Measurements from ENCODE around the gene CLEC2A. TPM values are rescaled to one million over a fixed set of nuclear protein-coding genes. Genes with fewer than 3 reads are reported as not detected.

The CLEC2A gene
- total and polyA plus RNA-seq, 2 experiments from 2014 or later: not detected

- TF ChIP-seq CTCF (conservative IDR thresholded peaks at IDR 0.05; ENCODE audit: low read depth in 2 of 2): no peak
- TF ChIP-seq STAT1 (IDR thresholded peaks at IDR 0.05; ENCODE audit: unreplicated experiment): no peak
These were observed 1.8 kb upstream of the CLEC2A start (continued) for GRCh38 chr12:9933958-9934357.

- no peaks in the 10 kb centered on the region for H3K9me3 Mint-ChIP-seq
- no peaks in the 10 kb centered on the region for H3K4me1 Mint-ChIP-seq
- no peaks in the 10 kb centered on the region for H3K79me2 ChIP-seq (replicated peaks; ENCODE audit: insufficient read depth)
- no peaks in the 10 kb centered on the region for H3F3A ChIP-seq (replicated peaks; ENCODE audit: low read depth)
- ATAC-seq: no peak
- H2AFZ ChIP-seq: no peak overlapping the region
- no peak overlapping the region for H3K27ac ChIP-seq (ENCODE audit: low read depth)
- no peaks in the 10 kb centered on the region for H3K36me3 ChIP-seq (ENCODE audit: insufficient read depth)
- H3K4me1 ChIP-seq (ENCODE audit: insufficient read depth): no peaks in the 10 kb centered on the region
- H3K36me3 Mint-ChIP-seq (ENCODE audit: low read depth): no peaks in the 10 kb centered on the region
- no peak overlapping the region for H3K27ac Mint-ChIP-seq
- H3K4me2 ChIP-seq: no peak overlapping the region
- no peak for DNase-seq (ENCODE audit: low spot score)
- no peaks in the 10 kb centered on the region for H3K9me2 ChIP-seq (ENCODE audit: insufficient read depth)
- H4K20me1 ChIP-seq (replicated peaks; ENCODE audit: insufficient read depth): no peaks in the 10 kb centered on the region
- H3K27me3 Mint-ChIP-seq (ENCODE audit: insufficient read depth, low read depth, poor library complexity): no peaks in the 10 kb centered on the region
- H3K4me3 ChIP-seq: no peak overlapping the region
- no peaks in the 10 kb centered on the region for H3K27me3 ChIP-seq (ENCODE audit: insufficient read depth)
- H3K4me3 Mint-ChIP-seq: no peak overlapping the region
- no peak for TF ChIP-seq CREB1 (CRISPR knock-in tag; IDR thresholded peaks at IDR 0.05; ENCODE audit: low read depth)
- no peak for TF ChIP-seq EZH2 (IDR thresholded peaks at IDR 0.05; ENCODE audit: low read depth, unreplicated experiment)
- TF ChIP-seq ZNF462 (CRISPR knock-in tag; IDR thresholded peaks at IDR 0.05): no peak
- no peak for TF ChIP-seq JUNB (IDR thresholded peaks at IDR 0.05; ENCODE audit: unreplicated experiment)
- TF ChIP-seq, protein P1, sequence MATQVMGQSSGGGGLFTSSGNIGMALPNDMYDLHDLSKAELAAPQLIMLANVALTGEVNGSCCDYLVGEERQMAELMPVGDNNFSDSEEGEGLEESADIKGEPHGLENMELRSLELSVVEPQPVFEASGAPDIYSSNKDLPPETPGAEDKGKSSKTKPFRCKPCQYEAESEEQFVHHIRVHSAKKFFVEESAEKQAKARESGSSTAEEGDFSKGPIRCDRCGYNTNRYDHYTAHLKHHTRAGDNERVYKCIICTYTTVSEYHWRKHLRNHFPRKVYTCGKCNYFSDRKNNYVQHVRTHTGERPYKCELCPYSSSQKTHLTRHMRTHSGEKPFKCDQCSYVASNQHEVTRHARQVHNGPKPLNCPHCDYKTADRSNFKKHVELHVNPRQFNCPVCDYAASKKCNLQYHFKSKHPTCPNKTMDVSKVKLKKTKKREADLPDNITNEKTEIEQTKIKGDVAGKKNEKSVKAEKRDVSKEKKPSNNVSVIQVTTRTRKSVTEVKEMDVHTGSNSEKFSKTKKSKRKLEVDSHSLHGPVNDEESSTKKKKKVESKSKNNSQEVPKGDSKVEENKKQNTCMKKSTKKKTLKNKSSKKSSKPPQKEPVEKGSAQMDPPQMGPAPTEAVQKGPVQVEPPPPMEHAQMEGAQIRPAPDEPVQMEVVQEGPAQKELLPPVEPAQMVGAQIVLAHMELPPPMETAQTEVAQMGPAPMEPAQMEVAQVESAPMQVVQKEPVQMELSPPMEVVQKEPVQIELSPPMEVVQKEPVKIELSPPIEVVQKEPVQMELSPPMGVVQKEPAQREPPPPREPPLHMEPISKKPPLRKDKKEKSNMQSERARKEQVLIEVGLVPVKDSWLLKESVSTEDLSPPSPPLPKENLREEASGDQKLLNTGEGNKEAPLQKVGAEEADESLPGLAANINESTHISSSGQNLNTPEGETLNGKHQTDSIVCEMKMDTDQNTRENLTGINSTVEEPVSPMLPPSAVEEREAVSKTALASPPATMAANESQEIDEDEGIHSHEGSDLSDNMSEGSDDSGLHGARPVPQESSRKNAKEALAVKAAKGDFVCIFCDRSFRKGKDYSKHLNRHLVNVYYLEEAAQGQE (IDR thresholded peaks at IDR 0.05; ENCODE audit: unreplicated experiment): no peak
- TF ChIP-seq STAT1 (IDR thresholded peaks at IDR 0.05; ENCODE audit: unreplicated experiment): no peak
- TF ChIP-seq, protein P2, sequence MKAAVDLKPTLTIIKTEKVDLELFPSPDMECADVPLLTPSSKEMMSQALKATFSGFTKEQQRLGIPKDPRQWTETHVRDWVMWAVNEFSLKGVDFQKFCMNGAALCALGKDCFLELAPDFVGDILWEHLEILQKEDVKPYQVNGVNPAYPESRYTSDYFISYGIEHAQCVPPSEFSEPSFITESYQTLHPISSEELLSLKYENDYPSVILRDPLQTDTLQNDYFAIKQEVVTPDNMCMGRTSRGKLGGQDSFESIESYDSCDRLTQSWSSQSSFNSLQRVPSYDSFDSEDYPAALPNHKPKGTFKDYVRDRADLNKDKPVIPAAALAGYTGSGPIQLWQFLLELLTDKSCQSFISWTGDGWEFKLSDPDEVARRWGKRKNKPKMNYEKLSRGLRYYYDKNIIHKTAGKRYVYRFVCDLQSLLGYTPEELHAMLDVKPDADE (IDR thresholded peaks at IDR 0.05): no peak
- no peak for TF ChIP-seq EZH2phosphoT487 (IDR thresholded peaks at IDR 0.05; ENCODE audit: unreplicated experiment)
- TF ChIP-seq ZNF114 (CRISPR knock-in tag; IDR thresholded peaks at IDR 0.05): no peak
- no peak for TF ChIP-seq ZNF331 (CRISPR knock-in tag; IDR thresholded peaks at IDR 0.05; ENCODE audit: low read depth)
- TF ChIP-seq NANOG (IDR thresholded peaks at IDR 0.05; ENCODE audit: borderline replicate concordance): no peak
- TF ChIP-seq POLR2AphosphoS5 (IDR thresholded peaks at IDR 0.05; ENCODE audit: low read depth): no peak
These were observed 925 bp downstream of the CLEC2A start for GRCh38 chr12:9931245-9931644.
